ENCODE results near the gene APOL2.
"Not testable (repeated sequence)": the region's sequence is repeated elsewhere in the genome, so short reads cannot be mapped to it uniquely, and the experiment has no call there.

The APOL2 gene

DNA sequence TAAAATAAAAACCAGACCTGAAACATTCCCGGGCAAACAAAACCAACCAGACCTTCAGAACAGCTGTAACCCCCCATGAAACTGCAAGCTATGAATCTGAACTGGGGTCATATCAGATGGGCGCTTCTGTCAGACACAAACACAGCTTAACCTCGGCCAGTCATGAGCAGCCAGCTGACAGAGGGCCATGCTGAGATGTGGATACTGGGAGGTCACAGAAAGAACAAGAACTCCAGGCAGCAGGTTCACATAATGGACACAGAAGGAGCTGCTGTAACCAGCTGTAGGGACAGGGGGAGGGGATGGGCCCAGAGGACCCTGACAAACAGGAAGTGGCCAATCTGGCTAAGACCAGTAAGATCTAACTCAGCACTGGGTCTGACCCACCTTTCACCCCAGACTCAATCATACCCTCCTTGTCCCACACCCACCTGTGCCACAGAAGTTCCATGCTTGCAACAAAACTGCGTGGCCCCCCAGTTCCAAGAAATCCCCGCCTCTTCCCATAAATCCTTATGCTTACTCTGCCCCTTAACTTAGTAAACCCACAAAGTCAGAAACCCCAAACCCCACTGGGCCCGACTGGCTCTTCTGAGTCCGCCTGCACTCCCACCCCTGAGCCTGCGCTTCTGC is 41.7 kb downstream of the APOL2 start:
- no peak for DNase-seq (ENCODE audit: low spot score)

DNA sequence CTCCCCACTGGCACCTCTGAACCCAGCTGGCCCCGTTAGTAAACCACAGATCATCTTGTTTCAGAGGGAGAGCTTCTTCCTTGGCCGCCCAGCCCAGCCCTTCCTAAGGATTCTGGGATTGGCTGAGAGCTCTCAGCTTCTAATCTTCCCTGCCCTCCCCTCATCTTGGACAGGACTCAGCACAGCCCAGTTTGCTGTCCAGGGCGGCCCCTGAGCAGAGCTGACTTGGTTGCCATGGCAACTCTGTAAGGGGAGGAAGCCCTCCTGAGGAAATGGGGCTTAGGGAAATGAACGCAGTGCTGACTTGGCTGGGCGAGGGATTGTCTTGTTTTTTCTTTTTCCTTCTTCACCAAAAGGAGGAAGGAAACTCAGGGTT is 42.3 kb downstream of the APOL2 start:
- peak; percentile 53 for DNase-seq (ENCODE audit: low spot score)

DNA sequence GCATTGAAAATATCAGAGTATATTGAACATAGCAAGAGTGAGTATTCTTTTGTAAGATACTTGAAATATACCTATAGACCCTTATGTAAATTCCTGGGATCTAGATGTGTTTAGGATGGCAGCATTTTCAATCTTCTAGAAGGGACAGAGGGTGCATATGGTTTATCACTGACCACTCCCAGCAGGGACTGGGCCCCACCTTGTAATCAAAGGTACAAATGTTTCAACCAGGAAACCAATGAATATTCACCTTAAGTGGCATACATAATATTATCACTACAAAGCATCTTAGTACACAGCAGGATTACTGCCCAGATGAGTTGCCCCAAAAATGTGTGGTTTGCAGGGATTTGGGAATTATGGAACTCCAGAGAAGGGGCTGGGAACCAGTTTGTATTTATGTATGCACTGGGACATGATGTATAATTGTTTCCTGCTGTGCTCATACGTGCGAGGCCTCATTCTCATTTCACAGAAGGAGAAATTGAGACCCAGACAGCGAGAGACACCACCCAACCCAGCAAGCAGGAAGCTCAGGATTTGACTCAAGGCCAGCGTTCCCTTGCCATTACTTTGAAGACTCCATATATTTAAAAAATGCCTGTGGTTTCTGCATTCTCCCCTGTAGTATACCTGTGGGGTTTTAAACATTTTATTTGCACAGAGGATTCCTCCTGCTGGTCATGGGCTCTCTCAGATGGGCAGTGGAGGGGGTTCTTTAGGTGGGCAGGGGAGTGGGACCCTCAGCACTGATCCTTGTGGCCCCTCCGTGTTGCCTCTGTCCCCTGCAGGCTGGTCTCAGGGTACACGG is 42.9 kb downstream of the APOL2 start:
- no peak for DNase-seq (ENCODE audit: low spot score)

DNA sequence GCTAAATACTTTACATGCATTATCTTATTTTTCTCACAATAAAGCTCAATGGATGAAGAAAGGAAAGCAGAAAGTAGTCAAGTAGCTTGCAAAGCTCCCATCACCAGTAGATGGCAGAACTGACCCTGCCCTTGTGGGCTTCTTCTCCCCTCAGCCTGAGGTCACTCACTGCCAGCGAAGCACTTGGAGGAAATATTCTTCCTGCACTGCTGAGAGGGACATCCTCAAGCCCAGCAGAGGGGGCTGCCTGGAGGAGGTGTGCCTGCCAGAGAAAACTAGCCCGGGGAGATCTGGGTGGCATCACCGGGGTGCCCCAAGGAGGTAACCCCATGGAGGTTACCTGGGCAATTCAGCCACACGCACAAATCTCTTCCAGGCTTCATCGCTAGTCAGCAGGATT is 44.4 kb downstream of the APOL2 start:
- peak; percentile 85 for DNase-seq (ENCODE audit: low spot score)

DNA sequence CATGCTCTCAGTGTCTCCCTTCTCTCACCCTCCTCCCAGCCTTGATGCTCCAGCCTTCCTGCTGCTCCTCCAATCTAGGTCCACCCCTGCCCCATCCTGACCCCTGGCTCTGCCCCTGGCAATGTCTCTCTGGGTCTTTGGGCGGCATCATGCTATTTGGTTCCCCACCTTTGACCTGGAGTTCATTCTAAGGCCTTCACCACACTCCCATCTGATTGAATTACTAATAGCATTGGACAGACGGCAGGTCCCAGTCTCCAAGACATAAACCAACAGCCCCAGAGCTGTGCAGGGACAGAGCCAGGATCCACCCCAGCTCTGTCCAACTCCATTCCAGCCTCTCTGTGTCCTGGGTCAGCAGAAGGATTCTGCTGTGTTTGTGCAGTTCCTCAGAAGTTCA is 44.9 kb downstream of the APOL2 start:
- no peak for DNase-seq (ENCODE audit: low spot score)

DNA sequence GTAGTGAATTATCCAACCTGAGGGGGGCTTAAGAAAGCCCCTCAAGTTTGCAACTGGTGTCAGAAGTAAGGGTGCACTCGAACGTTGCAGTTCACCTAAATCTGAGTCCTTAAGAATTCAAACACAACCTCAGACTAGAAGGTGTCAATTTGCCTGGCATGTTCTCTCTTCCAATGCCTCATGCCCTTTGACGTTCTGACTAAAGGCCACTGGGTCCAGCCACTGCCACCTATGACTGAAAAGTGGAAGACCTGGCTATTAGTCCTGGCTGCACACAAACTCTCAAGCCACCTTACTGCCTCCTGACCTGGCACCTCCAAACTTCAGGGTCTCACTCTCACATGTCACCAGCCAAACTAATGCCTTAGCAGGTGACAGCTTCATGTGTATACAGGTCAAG is 45.8 kb downstream of the APOL2 start:
- no peak for DNase-seq (ENCODE audit: low spot score)

DNA sequence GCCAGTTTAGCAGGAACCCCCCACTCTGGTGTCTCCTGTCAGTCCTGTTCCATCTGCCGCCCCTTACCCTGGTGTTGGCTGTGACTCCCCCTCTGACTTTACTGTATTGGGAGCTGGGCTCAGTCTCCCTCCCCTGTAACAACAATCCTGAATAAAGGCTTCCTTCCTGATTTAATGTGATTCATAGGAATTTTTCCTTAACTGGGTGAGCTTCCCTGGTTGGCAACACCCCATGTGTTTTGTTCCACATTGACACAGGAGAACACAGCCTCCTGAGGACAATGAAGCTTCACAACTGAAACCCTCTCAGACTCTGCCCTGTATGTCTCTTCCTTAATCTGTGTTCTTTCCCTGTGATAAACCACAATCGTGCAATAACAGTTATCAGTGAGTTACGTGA is 46.2 kb downstream of the APOL2 start:
- no peak for DNase-seq (ENCODE audit: low spot score)

DNA sequence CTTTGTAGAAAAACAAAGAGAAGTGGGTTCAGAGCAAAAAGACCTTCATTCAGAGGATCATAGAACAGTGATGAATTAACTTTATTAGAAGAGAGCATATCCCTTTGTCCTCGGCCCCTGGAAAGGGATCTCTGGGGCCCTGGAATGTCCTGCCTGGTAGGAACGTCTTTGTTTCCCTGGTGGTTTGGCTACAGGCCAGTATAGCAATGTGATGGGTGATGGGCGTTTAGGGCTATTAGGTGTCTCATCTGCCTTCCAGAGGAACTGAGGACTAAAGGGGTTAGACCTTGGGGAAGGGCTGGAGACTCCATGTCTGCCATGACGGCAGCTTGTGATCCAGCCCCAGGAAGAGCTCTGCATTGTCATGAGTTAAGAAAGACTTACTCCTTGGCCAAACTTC is 46.8 kb downstream of the APOL2 start:
- no peak for DNase-seq (ENCODE audit: low spot score)

DNA sequence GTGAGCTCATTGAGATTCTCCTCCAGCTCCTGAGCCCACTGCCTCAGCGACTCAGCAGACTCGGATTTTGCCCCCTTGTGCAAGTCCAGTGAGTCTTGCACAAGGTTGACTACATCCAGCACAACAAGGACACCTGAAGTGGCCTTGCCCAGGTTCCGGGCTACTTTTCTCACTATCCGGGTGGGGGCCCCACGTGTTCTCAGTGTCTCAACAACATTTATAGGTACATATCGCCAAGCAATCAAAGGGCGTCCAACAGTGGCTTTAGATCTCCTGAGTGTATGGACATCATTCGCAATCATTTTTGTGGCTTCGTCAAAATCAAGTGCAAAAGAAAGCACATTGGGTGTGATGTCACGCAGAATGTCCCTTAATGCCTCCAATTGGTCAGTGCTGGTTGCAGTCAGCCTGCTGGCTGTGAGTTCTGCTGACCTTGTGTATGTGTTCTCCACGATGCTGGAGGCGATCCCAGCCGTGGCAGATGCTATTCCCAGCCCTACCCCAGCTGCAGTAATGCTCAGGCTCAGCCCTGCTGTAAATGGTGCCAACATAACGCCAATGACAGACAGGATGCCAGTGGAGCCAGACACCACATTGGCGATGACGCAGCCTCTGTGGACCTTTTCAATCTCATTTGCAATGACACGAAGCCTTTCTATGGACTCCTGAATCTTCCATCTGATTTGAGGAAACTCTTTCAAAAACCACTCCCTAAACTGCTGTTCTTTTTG is 48.1 kb downstream of the APOL2 start:
- DNase-seq (ENCODE audit: low spot score) = no peak

DNA sequence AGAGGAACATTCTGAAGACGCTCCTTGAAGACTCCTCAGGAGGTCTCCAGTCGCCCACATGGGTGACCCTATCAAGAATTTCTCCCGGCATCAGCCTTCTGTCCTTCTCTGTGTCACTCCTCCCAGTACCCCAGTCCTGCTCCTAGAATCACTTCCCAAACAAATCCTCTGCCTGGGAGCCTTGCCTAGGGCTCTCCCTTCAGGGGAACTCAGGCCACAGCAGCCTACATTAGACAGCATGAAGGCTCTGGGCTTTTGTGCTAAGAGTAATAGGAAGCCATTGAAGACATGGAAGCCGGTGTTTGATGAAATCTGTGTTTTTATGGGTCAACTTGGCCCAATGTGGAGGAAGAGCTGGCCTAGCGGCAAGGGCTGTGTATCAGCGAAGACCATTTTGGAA is 51.5 kb downstream of the APOL2 start:
- DNase-seq (ENCODE audit: low spot score) = not testable (repeated sequence)

DNA sequence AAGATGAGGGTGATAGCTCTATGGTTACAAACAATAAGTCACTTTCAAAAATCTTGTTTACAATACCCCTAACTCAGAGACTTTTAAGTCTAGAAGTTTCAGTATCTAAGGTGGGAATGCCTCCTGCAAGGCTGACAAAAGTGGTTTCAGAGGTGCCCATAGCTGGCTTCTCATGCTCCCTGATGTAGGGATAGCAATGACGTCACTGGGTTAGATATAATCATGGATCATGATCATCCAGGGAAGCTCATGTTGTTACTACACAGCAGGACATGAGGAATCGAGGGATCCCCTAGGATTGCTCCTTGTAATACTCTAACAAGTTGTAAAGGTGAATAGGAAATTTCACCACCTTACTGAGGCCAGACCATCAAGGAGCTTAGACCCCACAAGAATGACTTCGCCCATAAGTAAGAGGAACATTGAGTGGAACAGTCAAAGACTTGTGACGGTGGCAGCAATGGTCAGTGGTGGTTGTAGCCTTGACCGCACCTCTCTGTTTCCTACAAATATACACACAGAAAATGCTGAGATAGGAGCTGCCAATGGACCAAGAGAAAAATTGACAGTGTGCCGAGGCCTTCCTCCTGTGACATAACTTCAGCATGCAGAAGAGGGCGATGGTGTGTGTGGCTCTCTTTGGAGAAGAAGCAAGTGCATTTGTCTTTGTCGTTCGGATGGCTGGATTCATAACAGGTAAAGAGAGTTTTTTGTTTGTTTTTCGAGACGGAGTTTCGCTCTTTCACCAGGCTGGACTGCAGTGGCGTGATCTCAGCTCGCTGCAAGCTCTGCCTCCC is 53.3 kb downstream of the APOL2 start:
- DNase-seq (ENCODE audit: low spot score) = no peak

DNA sequence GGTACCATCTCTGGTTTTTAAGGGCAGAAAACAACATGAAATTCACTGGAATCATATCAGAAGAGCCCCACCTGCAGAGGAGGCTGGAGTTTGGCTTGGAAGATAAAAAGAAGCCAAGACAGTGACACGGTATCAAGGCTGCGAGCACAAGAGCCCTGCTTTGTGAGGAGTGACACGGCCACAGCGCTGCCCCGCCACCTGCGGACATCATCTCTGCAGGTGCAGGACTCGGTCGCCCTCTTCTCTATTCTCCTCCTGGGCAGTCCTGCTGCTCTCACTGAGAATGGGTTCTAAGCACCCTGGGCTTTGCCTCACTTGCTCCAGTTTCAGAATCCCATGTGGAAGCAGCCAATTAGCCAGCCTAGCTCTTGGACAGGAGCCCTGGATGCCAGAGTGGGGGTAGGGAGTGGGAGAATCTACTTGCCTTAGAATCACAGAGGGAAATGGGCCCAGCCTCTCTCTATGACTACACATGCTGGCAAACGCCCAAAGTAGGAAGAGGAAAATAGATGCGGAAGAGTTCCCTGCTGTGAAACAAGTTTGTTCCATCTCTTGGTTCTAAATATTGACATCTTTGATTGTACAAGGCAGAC is 54.8 kb downstream of the APOL2 start:
- DNase-seq (ENCODE audit: low spot score) = peak; percentile 27

DNA sequence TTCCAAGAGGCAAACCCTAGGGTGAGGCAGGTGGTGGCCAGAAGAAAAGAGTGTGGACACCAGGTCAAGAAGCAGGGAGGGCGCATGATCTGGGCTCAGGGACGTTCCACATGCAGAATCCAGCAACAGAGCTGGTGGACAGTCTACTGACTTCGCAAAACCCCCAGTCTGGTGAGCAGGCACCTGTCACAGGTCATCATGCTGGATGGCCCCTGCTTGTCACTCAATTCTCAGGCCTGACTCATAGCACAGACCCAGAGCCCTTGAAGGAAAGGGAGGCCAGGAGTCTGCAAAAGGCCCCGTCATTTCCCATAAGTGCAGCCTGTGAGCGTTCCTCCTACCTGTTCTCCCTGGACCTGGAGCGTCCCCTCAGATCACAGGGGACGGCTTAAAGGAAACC is 55.9 kb downstream of the APOL2 start:
- DNase-seq (ENCODE audit: low spot score) = no peak

DNA sequence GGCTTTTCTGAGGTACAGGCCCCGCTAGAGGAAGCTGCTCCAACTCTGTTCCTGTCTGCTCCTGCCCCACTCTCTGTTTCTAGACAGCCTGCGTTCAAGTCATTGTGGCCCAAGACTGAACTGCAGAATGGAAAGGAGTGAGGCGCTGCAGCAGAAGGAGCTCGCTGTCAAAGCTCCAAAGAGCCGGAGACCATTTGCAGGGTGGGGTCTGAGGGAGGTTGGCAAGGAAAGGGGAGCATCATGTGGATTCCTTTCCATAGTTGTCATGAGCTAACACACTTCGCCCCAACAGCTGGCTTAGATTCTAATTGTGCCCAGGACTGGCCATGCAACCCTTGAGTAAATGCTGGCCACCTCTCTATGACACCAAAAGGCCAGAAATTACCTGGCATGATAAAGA is 56.5 kb downstream of the APOL2 start:
- no peak for DNase-seq (ENCODE audit: low spot score)

DNA sequence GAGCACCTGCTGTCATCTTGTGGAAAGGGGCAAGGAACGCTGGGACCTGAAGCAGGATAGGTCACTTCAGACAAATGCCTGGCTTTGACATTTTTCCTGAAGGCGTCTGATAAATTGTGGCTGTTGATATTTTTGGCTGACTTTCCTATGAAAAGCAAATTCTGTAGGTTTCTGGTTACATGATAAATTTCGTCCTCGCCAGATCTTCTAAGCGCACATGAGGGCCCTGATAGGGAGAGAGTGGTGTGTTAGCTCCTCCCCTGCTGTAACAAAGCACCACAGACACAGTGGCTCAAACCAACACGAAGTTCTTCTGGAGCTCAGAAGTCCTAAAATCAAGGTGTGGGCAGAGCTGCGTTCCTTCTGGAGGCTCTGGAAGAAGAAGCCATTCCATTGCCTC is 57.3 kb downstream of the APOL2 start:
- no peak for DNase-seq (ENCODE audit: low spot score)

DNA sequence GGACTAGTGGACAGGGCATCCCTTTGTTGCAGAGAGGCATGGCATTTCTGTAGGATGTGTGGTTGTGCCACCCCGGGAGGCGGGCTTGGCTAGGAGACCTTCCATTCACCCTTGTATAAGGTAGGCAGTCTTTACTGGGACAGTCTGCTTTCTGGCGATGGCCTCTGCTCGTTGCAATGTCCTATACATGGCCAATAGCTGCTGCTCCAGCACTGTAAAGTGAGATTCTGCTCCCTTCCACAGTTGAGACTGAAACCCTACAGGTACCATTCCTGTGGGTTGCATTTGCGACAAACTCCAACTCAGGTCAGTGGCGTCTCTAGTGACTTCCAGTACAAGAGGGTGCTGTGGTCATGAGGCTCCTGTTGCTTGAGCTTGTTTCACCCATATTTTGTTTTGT is 58.4 kb downstream of the APOL2 start:
- DNase-seq (ENCODE audit: low spot score) = no peak

DNA sequence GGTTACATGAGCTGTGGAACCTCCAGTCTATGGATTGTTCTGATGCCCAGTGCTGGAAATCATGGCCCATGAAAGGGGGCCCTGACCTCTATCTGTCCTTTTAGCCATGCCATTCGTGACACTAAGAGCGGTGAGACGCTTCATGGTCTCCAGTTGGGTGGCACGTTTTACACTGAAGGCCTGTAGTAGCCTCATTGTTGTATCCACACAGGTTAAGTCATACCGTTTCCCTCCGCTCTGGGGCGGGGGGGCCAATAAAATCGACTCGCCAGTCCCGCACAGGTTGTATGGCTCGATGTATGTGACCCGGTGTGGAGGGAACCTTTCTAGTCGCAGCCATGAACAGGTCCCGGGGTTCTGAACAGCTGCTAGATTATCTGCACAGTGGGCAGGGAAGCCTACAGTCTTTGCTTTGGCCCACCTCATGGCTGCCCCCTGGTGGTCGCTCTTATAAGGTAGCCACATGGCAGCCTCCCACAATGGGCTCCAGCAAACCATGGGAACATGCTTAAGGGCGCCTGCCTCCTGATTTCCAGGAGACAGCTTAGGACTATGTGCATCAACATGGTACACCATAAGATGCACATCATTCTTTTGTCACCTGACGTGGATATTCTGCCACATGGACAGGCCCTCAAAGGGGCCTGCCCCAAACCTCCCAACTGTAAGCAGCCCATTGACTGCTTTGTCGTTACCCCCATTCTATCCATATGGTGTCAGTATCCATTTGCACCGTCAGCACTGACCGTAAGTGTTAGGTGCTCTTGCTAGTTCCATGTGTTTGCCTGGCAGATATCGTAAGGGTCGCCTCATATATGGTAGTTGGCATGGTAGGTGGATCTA is 59.1 kb downstream of the APOL2 start:
- peak; percentile 42 for DNase-seq (ENCODE audit: low spot score)

DNA sequence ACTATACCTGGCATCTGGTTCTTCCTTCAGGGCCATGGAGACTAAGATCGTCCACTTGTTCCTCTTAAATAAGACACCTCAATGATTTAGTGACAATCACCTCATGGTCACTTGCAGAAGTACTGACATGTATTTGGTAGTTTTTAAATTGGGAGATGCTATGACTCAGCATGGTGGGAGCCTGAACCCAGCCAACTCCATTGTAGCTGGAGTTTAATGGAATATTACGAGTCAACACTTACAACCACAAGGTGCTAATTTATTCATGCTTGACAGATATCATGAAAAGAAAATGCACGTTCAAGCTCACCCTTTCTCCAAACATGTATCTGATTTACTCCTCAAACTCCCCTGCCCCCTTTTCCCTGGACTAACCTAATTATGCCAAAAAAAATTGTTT is 62.2 kb downstream of the APOL2 start:
- no peak for DNase-seq (ENCODE audit: low spot score)
